Activated naive CD8-positive, alpha-beta T cell treated with anti-CD3 and anti-CD28 coated beads, Interleukin-2, amount 50 U/mL, for 16 hours (primary cell): ENCODE results near the gene ENDOU.

Source experiments
- DNase-seq: peaks from one replicate; pipeline ENCODE4 v3.0.0-alpha.2; 2020; ENCODE audit warnings: low read depth, low spot score

ENDOU gene

DNA sequence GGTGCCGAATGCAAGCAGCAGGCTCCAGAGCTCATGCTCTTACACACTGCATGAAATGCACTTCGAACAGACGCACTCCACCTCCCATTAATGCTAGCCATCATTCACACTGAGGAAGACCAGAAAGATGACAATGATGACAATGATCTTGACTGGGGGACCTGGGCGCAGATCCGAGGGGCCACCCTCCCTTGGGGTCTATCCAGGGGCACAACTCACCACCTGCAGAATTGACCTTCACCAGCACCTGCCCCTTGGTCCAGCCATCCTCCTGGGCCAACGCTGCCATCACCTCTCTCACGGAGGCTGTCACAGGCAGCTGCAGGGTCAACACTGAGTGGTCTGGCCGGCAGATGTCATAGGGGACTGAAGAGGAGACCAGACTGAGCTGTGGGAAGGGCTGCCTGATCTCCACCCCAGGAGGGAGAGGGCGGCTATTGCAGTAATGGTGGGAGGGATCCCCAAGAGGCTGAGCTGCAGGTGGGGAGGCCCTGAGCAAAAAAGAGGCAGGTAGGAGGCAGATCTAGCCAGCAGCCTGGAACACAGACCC lies 18.1 kb upstream of the ENDOU start:
- no peak for DNase-seq

DNA sequence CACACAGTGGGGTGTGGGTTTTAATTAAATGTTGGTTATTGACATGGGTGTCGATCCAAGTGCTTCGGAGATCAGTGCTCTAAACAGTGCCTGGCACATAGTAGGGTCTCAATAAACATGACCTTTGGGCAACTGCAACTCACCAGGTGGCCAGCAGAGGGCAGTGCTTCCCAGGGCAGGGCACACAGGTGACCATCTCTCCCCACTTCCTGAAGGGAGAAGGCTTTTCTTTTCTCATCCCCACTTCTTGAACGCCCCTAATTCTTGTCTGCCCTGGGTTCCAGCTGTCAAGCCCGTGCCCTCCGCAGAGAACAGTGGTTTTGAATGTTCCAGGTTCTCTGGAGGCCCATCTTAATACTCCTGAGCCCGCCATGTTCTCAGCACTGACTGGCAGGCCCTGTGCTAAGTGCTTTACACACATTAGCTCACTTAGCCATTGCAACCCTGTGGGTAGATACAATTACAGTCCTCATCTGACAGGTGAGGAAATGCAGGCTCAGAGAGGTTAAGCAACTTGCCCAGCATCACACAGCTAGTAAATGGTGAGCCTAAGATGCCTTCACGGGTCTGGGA lies 17.0 kb upstream of the ENDOU start:
- peak; percentile 44 for DNase-seq

GRCh38 chr12:47741340-47741703 lies 16.0 kb upstream of the ENDOU start:
- no peak for DNase-seq

- no peak for DNase-seq
These were observed 15.5 kb upstream of the ENDOU start for GRCh38 chr12:47740606-47741339.

DNA sequence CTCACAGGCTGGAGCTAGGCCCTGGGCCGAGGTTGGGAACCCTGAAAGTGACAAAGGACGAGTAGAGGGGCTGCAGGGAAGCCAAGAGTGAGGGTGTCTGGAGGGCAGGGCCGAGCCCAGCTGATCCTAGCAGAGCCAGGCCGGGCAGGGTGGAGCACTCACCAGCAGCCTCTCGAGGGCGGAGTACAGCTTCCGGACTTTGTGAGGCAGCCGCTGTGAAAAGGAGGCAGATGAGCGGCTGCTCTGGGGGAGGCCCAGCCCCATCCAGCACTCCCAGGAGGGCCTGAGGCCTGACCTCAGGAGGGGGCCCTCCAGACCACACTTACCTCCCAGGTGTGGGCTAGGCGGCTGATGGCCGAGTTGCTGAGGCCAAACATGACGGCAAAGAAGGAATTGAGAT lies 14.7 kb upstream of the ENDOU start:
- no peak for DNase-seq

DNA sequence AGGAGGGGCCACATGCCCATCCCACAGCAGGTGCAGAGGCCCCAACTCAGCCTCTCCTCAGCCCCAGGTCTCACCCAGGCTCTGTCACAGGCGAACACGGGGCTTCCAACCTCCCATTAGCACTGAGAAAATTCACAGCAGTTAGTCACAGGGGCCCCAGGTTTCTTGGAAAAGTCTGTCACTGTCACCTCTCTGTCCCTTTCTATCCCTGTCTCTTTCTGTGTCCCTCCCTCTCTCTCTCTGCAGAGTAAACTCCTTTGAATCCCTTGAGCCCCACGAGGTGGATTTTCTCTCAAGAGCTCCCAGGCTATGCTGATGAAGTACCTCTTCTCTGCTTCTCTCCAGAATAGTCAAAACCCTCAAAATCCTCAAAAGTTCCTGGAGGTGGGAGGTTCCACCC lies 14.0 kb upstream of the ENDOU start:
- no peak for DNase-seq

DNA sequence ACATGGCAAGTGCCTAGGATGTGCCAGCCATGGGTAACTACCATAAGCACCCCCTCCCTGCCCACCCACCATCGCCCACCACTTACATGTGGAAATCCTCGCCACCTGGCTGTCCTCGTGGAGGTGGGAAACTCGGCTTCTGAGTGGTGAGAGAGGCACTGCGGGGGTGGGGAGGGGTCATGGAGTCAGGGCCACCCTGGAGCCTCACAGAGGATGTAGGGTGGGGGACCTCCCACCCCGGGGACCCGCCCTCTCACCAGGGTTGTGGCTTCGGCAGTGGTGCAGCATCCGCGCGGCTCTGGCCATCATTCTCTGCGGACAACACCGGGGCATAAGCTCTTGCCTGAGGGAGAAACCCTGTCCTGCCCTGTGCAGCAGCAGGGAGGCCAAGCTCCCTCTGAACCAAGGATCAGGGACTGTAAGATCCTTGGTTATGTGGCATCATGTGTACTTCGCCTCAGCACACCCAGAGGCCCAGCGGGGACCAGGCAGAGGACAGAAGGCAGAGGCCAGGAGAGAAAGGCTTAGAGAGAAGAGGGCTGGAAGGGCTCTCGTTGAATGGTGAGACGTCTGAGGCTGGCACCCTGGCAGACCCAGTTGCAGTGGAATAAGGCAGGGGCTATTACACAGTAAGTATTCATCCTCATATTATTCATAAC lies 12.8 kb upstream of the ENDOU start:
- DNase-seq, result no peak

GRCh38 chr12:47736877-47737676 lies 11.8 kb upstream of the ENDOU start:
- DNase-seq, result no peak

DNA sequence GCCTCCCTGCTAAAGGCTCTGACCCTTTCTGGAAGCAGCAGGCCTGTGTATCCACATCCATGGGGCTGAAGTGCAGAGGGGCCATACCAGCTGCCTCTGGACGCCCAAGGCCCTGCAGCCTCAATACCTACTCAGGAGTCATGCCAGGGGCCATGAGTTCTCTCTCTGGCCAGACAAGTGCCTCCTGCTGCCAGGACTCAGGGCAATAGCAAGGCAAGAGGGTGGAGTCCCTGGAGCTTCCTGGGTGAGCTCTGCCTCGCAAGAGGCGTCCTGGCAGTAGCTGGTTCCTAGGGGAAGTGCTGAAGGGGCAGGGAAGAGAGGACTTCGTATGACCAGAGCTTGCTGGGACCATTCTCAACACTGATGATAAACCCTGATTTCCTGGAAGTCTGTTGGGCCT lies 10.9 kb upstream of the ENDOU start:
- no peak for DNase-seq

GRCh38 chr12:47735649-47736048 lies 10.4 kb upstream of the ENDOU start:
- DNase-seq, result no peak

- DNase-seq, result no peak
These were observed 9.6 kb upstream of the ENDOU start for GRCh38 chr12:47734725-47735480.

- DNase-seq, result no peak
These were observed 7.9 kb upstream of the ENDOU start for GRCh38 chr12:47733142-47733541.

- no peak for DNase-seq
These were observed 7.2 kb upstream of the ENDOU start for GRCh38 chr12:47732504-47732903.

DNA sequence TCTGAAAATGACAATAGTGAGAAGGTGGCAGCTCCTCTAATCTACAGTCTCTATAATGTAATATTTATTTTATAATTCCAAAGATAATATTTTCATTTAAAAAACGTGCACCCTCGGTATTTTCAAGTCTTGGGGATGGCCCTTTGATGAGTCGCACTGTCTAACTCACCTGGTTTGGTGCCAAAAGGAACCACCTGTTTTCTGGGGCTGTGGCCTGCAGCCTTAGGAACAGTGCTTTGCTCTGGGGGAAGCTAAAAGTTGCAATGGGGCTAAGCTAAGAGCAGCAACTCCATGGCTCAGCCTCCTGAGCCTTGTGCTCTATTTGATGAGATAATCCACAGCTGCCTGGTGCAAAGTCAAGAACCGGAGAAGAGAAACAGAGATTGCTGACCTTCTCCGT lies 6.4 kb upstream of the ENDOU start:
- DNase-seq, result no peak

- DNase-seq, result no peak
These were observed 5.1 kb upstream of the ENDOU start for GRCh38 chr12:47730341-47730744.

DNA sequence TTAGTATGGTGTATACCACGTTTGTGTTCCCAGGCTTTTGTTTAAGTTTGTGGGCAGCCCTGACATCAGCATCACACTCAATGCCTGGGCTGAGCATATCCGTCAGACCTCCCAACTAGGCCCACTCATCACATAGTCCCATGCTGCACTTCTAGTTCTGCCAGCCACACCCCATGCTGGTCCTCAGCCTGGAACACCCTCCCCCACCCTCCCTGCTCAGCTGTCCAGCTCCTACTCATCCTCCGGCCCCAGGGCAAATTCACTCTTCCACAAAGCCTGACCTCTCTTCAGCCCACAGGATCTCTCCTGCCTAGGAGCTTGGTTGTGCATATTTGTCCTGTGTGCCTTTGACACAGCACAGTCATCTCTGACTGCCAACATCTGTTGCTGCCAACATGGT lies 3.9 kb upstream of the ENDOU start:
- no peak for DNase-seq

DNA sequence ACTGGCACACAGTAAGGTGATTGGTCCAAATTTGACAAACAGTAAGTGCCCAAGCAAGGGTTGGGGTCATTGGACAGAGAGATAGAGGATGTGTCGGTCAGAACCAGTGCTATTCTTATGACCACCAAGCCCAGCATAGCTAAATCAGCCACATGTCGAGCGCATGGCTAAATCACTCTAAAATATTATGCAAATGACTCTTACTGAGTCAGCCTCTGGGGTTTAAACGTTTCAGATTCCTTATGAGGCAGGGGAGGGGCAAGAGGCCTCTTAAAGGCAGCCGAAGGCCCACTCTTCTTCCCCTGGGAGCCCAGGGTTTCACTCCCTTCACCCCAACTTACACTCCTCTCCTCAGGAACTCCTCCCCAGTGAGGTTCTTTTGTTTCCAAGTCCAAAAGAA lies 603 bp upstream of the ENDOU start:
- no peak for DNase-seq

GRCh38 chr12:47722941-47723631 lies 2.2 kb downstream of the ENDOU start:
- DNase-seq, result no peak

GRCh38 chr12:47722136-47722834 lies 3.0 kb downstream of the ENDOU start:
- DNase-seq, result no peak

GRCh38 chr12:47721431-47721973 lies 3.8 kb downstream of the ENDOU start:
- DNase-seq, result no peak
